ENCODE data around the gene ROR2. TPM values are rescaled to one million over a fixed set of nuclear protein-coding genes. Genes with fewer than 3 reads are reported as not detected.

The ROR2 gene
- total RNA-seq, 1 experiment from 2014 or later, result not detected

- CTCF ChIA-PET, result no interaction called here
Observed at GRCh38 chr9:91843623-91844148, 106.3 kb downstream of the ROR2 start.

GRCh38 chr9:91843093-91843492, 106.9 kb downstream of the ROR2 start:
- Histone ChIP-seq H3K27ac (ENCODE audit: low read length) (no peak overlapping the region), H3K4me1 (ENCODE audit: insufficient read depth, low read length) (peaks cover 8% of the 10 kb centered on the region), H3K36me3 (ENCODE audit: low read depth, low read length) (no peaks in the 10 kb centered on the region), H3K27me3 (ENCODE audit: low read length) (peaks cover 17% of the 10 kb centered on the region; the same call in 1 of the 2 replicates), H3K4me3 (ENCODE audit: low read length) (no peak overlapping the region), H3K4me2 (ENCODE audit: low read length) (no peak overlapping the region), H3F3A (ENCODE audit: low read length, unreplicated experiment) (no peaks in the 10 kb centered on the region), H3K9ac (ENCODE audit: low read length) (no peak overlapping the region), H3K79me2 (ENCODE audit: low read length) (no peaks in the 10 kb centered on the region), H3K9me3 (ENCODE audit: low read length) (no peaks in the 10 kb centered on the region), H4K20me1 (ENCODE audit: low read length) (no peaks in the 10 kb centered on the region), H3K9me2 (replicated peaks; ENCODE audit: low read length) (no peaks in the 10 kb centered on the region), H2AFZ (ENCODE audit: low read length) (no peak overlapping the region)
- ChIA-PET CTCF (no interaction called here), POLR2A (ENCODE audit: unreplicated experiment) (no interaction called here)
- no peak for DNase-seq
- ATAC-seq, result no peak
- no TSS peak for BruUV-seq (replicated peaks)
- no peak for TF ChIP-seq CTCF (conservative IDR thresholded peaks at IDR 0.05; ENCODE audit: low read depth, low read length)
- intact Hi-C loops (cut with micrococcal nuclease), result no loop called here

More at GRCh38 chr9:91843623-91844148, 106.3 kb downstream of the ROR2 start:
- intact Hi-C loops (cut with micrococcal nuclease), result no loop called here
- no TSS peak for BruUV-seq (replicated peaks)
- DNase-seq (no peak), ATAC-seq (no peak)
- H3K4me2 ChIP-seq (ENCODE audit: low read length), result no peak overlapping the region
- H3K79me2 ChIP-seq (ENCODE audit: low read length), result no peaks in the 10 kb centered on the region
- H3K9me2 ChIP-seq (replicated peaks; ENCODE audit: low read length), result no peaks in the 10 kb centered on the region
- POLR2A ChIA-PET (ENCODE audit: unreplicated experiment), result no interaction called here
- H3K9me3 ChIP-seq (ENCODE audit: low read length), result no peaks in the 10 kb centered on the region
- H3K27me3 ChIP-seq (ENCODE audit: low read length), result peaks cover 19% of the 10 kb centered on the region; the same call in 1 of the 2 replicates
- no peak overlapping the region for H3K27ac ChIP-seq (ENCODE audit: low read length)
- H3K4me3 ChIP-seq (ENCODE audit: low read length), result no peak overlapping the region
- no peaks in the 10 kb centered on the region for H3K36me3 ChIP-seq (ENCODE audit: low read depth, low read length)
- peaks cover 4% of the 10 kb centered on the region for H3K4me1 ChIP-seq (ENCODE audit: insufficient read depth, low read length)
- no peak overlapping the region for H2AFZ ChIP-seq (ENCODE audit: low read length)
- TF ChIP-seq EZH2phosphoT487 (IDR thresholded peaks at IDR 0.05; ENCODE audit: borderline replicate concordance, low read length) (no peak), CTCF (conservative IDR thresholded peaks at IDR 0.05; ENCODE audit: low read depth, low read length) (no peak)
- no peaks in the 10 kb centered on the region for H4K20me1 ChIP-seq (ENCODE audit: low read length)
- no peaks in the 10 kb centered on the region for H3F3A ChIP-seq (ENCODE audit: low read length, unreplicated experiment)
- no peak overlapping the region for H3K9ac ChIP-seq (ENCODE audit: low read length)

- Histone ChIP-seq H3K36me3 (ENCODE audit: low read depth, low read length) (no peaks in the 10 kb centered on the region), H3F3A (ENCODE audit: low read length, unreplicated experiment) (no peaks in the 10 kb centered on the region), H3K27ac (ENCODE audit: low read length) (no peak overlapping the region), H3K79me2 (ENCODE audit: low read length) (no peaks in the 10 kb centered on the region), H3K9ac (ENCODE audit: low read length) (no peak overlapping the region), H3K9me3 (ENCODE audit: low read length) (no peaks in the 10 kb centered on the region), H3K27me3 (ENCODE audit: low read length) (peaks cover 11% of the 10 kb centered on the region; the same call in 1 of the 2 replicates), H3K4me3 (ENCODE audit: low read length) (no peak overlapping the region), H2AFZ (ENCODE audit: low read length) (no peak overlapping the region), H4K20me1 (ENCODE audit: low read length) (no peaks in the 10 kb centered on the region), H3K4me2 (ENCODE audit: low read length) (no peak overlapping the region), H3K4me1 (ENCODE audit: insufficient read depth, low read length) (peaks cover 14% of the 10 kb centered on the region), H3K9me2 (replicated peaks; ENCODE audit: low read length) (no peaks in the 10 kb centered on the region)
- ChIA-PET POLR2A (ENCODE audit: unreplicated experiment) (no interaction called here), CTCF (no interaction called here)
- intact Hi-C loops (cut with micrococcal nuclease), result no loop called here
- ATAC-seq, result no peak
- TF ChIP-seq CTCF (conservative IDR thresholded peaks at IDR 0.05; ENCODE audit: low read depth, low read length) (no peak), EZH2 (IDR thresholded peaks at IDR 0.05; ENCODE audit: low read length, unreplicated experiment) (no peak), EZH2phosphoT487 (IDR thresholded peaks at IDR 0.05; ENCODE audit: borderline replicate concordance, low read length) (no peak)
- BruUV-seq (replicated peaks), result no TSS peak
- no peak for DNase-seq
Observed at GRCh38 chr9:91842358-91843049, 107.5 kb downstream of the ROR2 start.

Measured in PC-3 (cell line).